Panc1 (cell line): ENCODE measurements around the gene TFAP2A. TPM values are rescaled to one million over a fixed set of nuclear protein-coding genes. Genes with fewer than 3 reads are reported as not detected.

ENCODE experiments used
- ATAC-seq: fragments of 200-7000 bp; cut with Tn5 transposase; 2 replicates; pipeline ENCODE4 v1.9.1; 2020; ENCODE audit warnings: mild to moderate bottlenecking, moderate library complexity
- BruUV-seq: library from RNA; stranded (reverse); fragments of 400-500 nt; replicated peaks from 2 replicates; lab custom pipeline; 2021; lab: Mats Ljungman, UMichigan
- CTCF ChIA-PET: fragments of 300-600 bp; sonication (Branson Sonifier 250); formaldehyde crosslinking; loops from one replicate; lab custom pipeline; 2022; ENCODE audit warnings: antibody characterized with exemption; lab: Charles Lee
- POLR2A ChIA-PET: fragments of 300-600 bp; sonication (Branson Sonifier 250); formaldehyde crosslinking; loops from one replicate; lab custom pipeline; 2022; ENCODE audit warnings: antibody characterized with exemption; lab: Charles Lee
- DNase-seq: peaks from one replicate; pipeline ENCODE4 v3.0.0-alpha.2; 2010; ENCODE audit warnings: low read depth, low spot score
- H3K27ac ChIP-seq: 2 replicates; pipeline ENCODE4 v1.5.1; 2011; ENCODE audit warnings: mild to moderate bottlenecking, low read length, inconsistent platforms
- H3K27me3 ChIP-seq: fragments of 200-500 bp; sonication (Bioruptor generic); 2 replicates; pipeline ENCODE4 v1.6.0; 2014; ENCODE audit warnings: low read length, inconsistent platforms; ENCODE audit not compliant: control insufficient read depth, insufficient read depth
- H3K36me3 ChIP-seq: fragments of 200-500 bp; sonication (Bioruptor generic); 2 replicates; pipeline ENCODE4 v1.5.1; 2014; ENCODE audit warnings: inconsistent platforms, mild to moderate bottlenecking, low read length, moderate library complexity; ENCODE audit not compliant: control insufficient read depth, insufficient read depth
- H3K4me1 ChIP-seq: 2 replicates; pipeline ENCODE4 v1.5.1; 2011; ENCODE audit warnings: inconsistent platforms, mild to moderate bottlenecking, low read length, moderate library complexity; ENCODE audit not compliant: control insufficient read depth, insufficient read depth
- H3K4me3 ChIP-seq, 2 experiments: 2 replicates each; pipeline ENCODE4 v1.5.1; 2011 to 2012; ENCODE audit warnings: low read depth in 2 of 2, low read length in 2 of 2, mild to moderate bottlenecking in 2 of 2, inconsistent platforms in 1 of 2, moderate library complexity in 1 of 2
- H3K9me3 ChIP-seq: fragments of 200-500 bp; sonication (Bioruptor generic); 2 replicates; pipeline ENCODE4 v1.5.1; 2014; ENCODE audit warnings: low read depth, mild to moderate bottlenecking, inconsistent platforms, low read length, moderate library complexity; ENCODE audit not compliant: control insufficient read depth, insufficient read depth
- POLR2AphosphoS5 ChIP-seq: IDR thresholded peaks from 2 replicates; pipeline ENCODE4 v1.6.1; 2012; ENCODE audit warnings: mild to moderate bottlenecking, low read depth, low read length, moderate library complexity
- SIN3A ChIP-seq: IDR thresholded peaks from 2 replicates; pipeline ENCODE4 v1.6.1; 2012; ENCODE audit warnings: low read depth, mild to moderate bottlenecking, low read length, moderate library complexity, borderline replicate concordance; ENCODE audit not compliant: insufficient read depth
- TCF7L2 ChIP-seq: IDR thresholded peaks from 2 replicates; pipeline ENCODE4 v1.6.1; 2011; ENCODE audit warnings: mild to moderate bottlenecking, low read depth, low read length, inconsistent platforms
- in situ Hi-C: cut with HindIII; loops from 2 replicates; pipeline ENCODE4 v1.10.0; 2016; ENCODE audit warnings: low sequenced_read_pairs, low pct_unique_long_range_greater_than_20kb
- intact Hi-C: fragments of 100-400 bp; cut with micrococcal nuclease; formaldehyde crosslinking; loops from one replicate; pipeline ENCODE4 v1.10.0; 2022; ENCODE audit not compliant: unreplicated experiment
- total RNA-seq: library from RNA; stranded (reverse); gene quantifications from one replicate; pipeline ENCODE4 v1.2.1, GENCODE V29; 2021; ENCODE audit not compliant: unreplicated experiment
- TF ChIP-seq, protein P1 (sequence below), 2 experiments: IDR thresholded peaks; 2 replicates each; pipeline ENCODE4 v1.6.1; 2011 to 2012; ENCODE audit warnings: low read depth in 2 of 2, control low read depth in 1 of 2, low read length in 1 of 2, mild to moderate bottlenecking in 1 of 2, moderate library complexity in 1 of 2; ENCODE audit not compliant: insufficient read depth in 1 of 2
- TF ChIP-seq, protein P2 (sequence below): fragments of 450-650 bp; IDR thresholded peaks from 2 replicates; pipeline ENCODE4 v1.5.1; 2017; ENCODE audit warnings: mild to moderate bottlenecking

TFAP2A gene
- total RNA-seq, 1 experiment from 2014 or later = 83.9 TPM

DNA sequence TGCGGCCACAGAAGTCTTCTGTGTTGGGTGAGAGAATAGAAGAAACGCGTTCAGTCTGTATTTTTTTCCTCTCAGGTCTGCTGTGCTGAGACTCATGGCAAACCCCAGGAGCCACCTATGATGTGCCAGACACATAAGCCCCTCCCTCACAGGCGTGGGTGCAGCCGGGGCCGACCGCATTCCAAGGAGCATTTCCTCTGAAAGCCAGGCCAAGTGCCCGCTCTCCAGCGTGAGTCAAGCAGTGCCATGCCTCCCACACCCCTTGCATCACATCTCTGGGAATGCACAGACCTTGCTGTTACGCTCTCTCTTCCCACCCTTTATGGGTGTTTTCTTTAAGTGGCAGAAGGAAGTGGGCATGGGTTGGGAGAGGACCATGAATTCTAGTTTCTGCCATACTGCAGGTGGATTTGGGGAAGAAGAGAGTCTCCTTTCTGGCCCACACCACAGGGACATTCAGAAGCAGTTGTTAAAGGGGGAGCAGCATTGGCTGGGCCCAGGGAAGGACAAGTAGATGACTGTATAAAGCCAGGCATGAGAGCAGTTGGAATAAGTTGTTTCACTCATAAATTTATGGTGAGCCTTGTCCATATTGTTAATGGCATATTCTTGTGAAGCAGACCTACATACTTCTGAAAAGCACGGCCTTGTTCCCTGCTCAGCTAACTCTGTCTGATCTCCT is 37.1 kb upstream of the TFAP2A start:
- Histone ChIP-seq H3K4me3 (no peak overlapping the region), H3K4me1 (no peaks in the 10 kb centered on the region), H3K27ac (no peak overlapping the region), H3K27me3 (no peaks in the 10 kb centered on the region), H3K9me3 (no peaks in the 10 kb centered on the region), H3K36me3 (no peaks in the 10 kb centered on the region)
- BruUV-seq = no TSS peak
- intact Hi-C loops (no loop called here), in situ Hi-C loops (no loop called here)
- POLR2A ChIA-PET = no interaction called here
- ATAC-seq (peak; percentile 93), DNase-seq (no peak)
- TF ChIP-seq POLR2AphosphoS5 = no peak
- CTCF ChIA-PET = interaction anchor here (0.7 kb wide), 1 partner anchor 22 kb away, joined by 3 read pairs; no protein-coding TSS in a partner anchor

- no TSS peak for BruUV-seq
These were observed 36.5 kb upstream of the TFAP2A start for GRCh38 chr6:10451394-10451793.

More at GRCh38 chr6:10451394-10451793, 36.5 kb upstream of the TFAP2A start:
- Histone ChIP-seq H3K27me3 (no peaks in the 10 kb centered on the region), H3K4me1 (no peaks in the 10 kb centered on the region), H3K4me3 (no peak overlapping the region), H3K9me3 (no peaks in the 10 kb centered on the region), H3K27ac (no peak overlapping the region), H3K36me3 (no peaks in the 10 kb centered on the region)
- ChIA-PET CTCF (interaction anchor here (0.7 kb wide), 1 partner anchor 22 kb away, joined by 3 read pairs; no protein-coding TSS in a partner anchor), POLR2A (no interaction called here)
- intact Hi-C loops = no loop called here
- in situ Hi-C loops = no loop called here
- TF ChIP-seq SIN3A (no peak), POLR2AphosphoS5 (no peak), TCF7L2 (no peak)
- TF ChIP-seq, protein P1, sequence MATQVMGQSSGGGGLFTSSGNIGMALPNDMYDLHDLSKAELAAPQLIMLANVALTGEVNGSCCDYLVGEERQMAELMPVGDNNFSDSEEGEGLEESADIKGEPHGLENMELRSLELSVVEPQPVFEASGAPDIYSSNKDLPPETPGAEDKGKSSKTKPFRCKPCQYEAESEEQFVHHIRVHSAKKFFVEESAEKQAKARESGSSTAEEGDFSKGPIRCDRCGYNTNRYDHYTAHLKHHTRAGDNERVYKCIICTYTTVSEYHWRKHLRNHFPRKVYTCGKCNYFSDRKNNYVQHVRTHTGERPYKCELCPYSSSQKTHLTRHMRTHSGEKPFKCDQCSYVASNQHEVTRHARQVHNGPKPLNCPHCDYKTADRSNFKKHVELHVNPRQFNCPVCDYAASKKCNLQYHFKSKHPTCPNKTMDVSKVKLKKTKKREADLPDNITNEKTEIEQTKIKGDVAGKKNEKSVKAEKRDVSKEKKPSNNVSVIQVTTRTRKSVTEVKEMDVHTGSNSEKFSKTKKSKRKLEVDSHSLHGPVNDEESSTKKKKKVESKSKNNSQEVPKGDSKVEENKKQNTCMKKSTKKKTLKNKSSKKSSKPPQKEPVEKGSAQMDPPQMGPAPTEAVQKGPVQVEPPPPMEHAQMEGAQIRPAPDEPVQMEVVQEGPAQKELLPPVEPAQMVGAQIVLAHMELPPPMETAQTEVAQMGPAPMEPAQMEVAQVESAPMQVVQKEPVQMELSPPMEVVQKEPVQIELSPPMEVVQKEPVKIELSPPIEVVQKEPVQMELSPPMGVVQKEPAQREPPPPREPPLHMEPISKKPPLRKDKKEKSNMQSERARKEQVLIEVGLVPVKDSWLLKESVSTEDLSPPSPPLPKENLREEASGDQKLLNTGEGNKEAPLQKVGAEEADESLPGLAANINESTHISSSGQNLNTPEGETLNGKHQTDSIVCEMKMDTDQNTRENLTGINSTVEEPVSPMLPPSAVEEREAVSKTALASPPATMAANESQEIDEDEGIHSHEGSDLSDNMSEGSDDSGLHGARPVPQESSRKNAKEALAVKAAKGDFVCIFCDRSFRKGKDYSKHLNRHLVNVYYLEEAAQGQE (IDR thresholded peaks at IDR 0.05; ENCODE audit: insufficient read depth in 1 of 2, low read depth in 2 of 2, low read length in 1 of 2) = no peak
- TF ChIP-seq, protein P2, sequence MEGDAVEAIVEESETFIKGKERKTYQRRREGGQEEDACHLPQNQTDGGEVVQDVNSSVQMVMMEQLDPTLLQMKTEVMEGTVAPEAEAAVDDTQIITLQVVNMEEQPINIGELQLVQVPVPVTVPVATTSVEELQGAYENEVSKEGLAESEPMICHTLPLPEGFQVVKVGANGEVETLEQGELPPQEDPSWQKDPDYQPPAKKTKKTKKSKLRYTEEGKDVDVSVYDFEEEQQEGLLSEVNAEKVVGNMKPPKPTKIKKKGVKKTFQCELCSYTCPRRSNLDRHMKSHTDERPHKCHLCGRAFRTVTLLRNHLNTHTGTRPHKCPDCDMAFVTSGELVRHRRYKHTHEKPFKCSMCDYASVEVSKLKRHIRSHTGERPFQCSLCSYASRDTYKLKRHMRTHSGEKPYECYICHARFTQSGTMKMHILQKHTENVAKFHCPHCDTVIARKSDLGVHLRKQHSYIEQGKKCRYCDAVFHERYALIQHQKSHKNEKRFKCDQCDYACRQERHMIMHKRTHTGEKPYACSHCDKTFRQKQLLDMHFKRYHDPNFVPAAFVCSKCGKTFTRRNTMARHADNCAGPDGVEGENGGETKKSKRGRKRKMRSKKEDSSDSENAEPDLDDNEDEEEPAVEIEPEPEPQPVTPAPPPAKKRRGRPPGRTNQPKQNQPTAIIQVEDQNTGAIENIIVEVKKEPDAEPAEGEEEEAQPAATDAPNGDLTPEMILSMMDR = no peak
- DNase-seq (no peak), ATAC-seq (peak; percentile 5; the same call in 1 of the 2 replicates)
